ENCODE data around the gene CAAP1. TPM values are rescaled to one million over a fixed set of nuclear protein-coding genes. Genes with fewer than 3 reads are reported as not detected.
"Not testable (repeated sequence)": the region's sequence is repeated elsewhere in the genome, so short reads cannot be mapped to it uniquely, and the experiment has no call there.

Gene CAAP1
- total RNA-seq, 1 donor from 2014 or later = 16.7 TPM

DNA sequence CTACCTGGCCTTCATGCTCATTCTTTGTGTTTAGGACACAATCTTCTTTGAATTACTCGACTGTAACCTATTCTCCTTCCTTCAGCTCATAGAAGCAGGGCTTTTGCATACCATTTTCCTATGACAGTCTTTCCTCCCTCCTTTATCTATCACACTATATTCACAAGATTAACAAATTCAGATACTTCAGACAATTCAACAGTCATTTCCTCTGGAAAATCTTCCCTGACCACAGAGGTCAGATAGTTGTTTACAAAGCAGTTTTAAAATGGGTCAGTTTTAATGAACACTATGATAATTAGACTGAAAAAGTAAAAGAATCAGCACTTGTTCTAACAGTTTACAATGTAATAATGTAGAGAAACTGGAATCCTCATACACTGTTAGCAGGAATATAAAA, 4.3 kb downstream of the CAAP1 start:
- Histone ChIP-seq H3K27me3 (ENCODE audit: insufficient read depth, low read length) (no peaks in the 10 kb centered on the region), H3K27ac (ENCODE audit: low read depth, low read length) (no peak overlapping the region), H3K4me3 (ENCODE audit: insufficient read depth, low read depth, low read length) (no peak overlapping the region), H3K4me2 (ENCODE audit: low read length) (peak overlapping the region; percentile 5), H3K9ac (ENCODE audit: low read length) (no peak overlapping the region), H3K9me3 (ENCODE audit: insufficient read depth, low read depth, low read length) (no peaks in the 10 kb centered on the region), H4K20me1 (ENCODE audit: insufficient read depth, low read length) (peaks cover 11% of the 10 kb centered on the region), H3K79me2 (ENCODE audit: insufficient read depth, low read length) (peaks cover 57% of the 10 kb centered on the region), H3K4me1 (ENCODE audit: insufficient read depth, low read length) (peaks cover 6% of the 10 kb centered on the region), H2AFZ (ENCODE audit: low read depth, low read length) (no peak overlapping the region), H3K36me3 (ENCODE audit: insufficient read depth, low read length) (peaks cover 4% of the 10 kb centered on the region)
- TF ChIP-seq EZH2 (IDR thresholded peaks at IDR 0.05; ENCODE audit: insufficient read depth, low read length) = no peak
- TF ChIP-seq, protein P1, sequence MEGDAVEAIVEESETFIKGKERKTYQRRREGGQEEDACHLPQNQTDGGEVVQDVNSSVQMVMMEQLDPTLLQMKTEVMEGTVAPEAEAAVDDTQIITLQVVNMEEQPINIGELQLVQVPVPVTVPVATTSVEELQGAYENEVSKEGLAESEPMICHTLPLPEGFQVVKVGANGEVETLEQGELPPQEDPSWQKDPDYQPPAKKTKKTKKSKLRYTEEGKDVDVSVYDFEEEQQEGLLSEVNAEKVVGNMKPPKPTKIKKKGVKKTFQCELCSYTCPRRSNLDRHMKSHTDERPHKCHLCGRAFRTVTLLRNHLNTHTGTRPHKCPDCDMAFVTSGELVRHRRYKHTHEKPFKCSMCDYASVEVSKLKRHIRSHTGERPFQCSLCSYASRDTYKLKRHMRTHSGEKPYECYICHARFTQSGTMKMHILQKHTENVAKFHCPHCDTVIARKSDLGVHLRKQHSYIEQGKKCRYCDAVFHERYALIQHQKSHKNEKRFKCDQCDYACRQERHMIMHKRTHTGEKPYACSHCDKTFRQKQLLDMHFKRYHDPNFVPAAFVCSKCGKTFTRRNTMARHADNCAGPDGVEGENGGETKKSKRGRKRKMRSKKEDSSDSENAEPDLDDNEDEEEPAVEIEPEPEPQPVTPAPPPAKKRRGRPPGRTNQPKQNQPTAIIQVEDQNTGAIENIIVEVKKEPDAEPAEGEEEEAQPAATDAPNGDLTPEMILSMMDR (IDR thresholded peaks at IDR 0.05; ENCODE audit: insufficient read depth, low read depth, low read length) = no peak
- FAIRE-seq = no peak
- DNase-seq (ENCODE audit: low read depth) = no peak
- peaks cover 9% of the 10 kb centered on the region for H3K4me1 Mint-ChIP-seq (ENCODE audit: low read depth, unreplicated experiment)
- no peak overlapping the region for H3K27ac Mint-ChIP-seq (ENCODE audit: unreplicated experiment)
- H3K4me3 Mint-ChIP-seq (ENCODE audit: unreplicated experiment) = no peak overlapping the region
- peaks cover under 1% of the 10 kb centered on the region for H3K36me3 Mint-ChIP-seq (ENCODE audit: low read depth, unreplicated experiment)
- no peaks in the 10 kb centered on the region for H3K27me3 Mint-ChIP-seq (ENCODE audit: low read depth, unreplicated experiment)
- peaks cover 2% of the 10 kb centered on the region for H3K9me3 Mint-ChIP-seq (ENCODE audit: unreplicated experiment)

DNA sequence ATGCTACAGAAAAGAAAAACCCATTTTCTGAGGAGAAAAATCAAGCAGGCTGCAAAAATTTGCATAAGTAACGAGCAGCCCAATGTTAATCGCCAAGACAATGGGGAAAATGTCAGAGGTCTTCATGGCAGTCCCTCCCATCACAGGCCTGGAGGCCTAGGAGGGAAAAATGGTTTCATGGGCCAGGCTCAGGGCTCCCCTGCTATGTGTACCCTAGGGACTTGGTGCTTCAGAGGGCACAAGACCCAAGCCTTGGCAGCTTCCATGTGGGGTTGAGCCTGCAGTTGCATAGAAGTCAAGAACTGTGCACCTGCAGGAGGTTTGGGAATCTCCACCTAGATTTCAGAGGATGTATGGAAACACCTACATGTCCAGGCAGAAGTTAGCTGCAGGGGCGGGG, 10.4 kb downstream of the CAAP1 start:
- Histone ChIP-seq H3K27me3 (ENCODE audit: insufficient read depth, low read length) (no peaks in the 10 kb centered on the region), H3K27ac (ENCODE audit: low read depth, low read length) (no peak overlapping the region), H3K4me1 (ENCODE audit: insufficient read depth, low read length) (no peaks in the 10 kb centered on the region), H3K79me2 (ENCODE audit: insufficient read depth, low read length) (peaks cover 11% of the 10 kb centered on the region), H3K4me2 (ENCODE audit: low read length) (no peak overlapping the region), H2AFZ (ENCODE audit: low read depth, low read length) (no peak overlapping the region), H3K9me3 (ENCODE audit: insufficient read depth, low read depth, low read length) (peaks cover 3% of the 10 kb centered on the region), H3K4me3 (ENCODE audit: insufficient read depth, low read depth, low read length) (no peak overlapping the region), H4K20me1 (ENCODE audit: insufficient read depth, low read length) (no peaks in the 10 kb centered on the region), H3K9ac (ENCODE audit: low read length) (no peak overlapping the region), H3K36me3 (ENCODE audit: insufficient read depth, low read length) (peaks cover 10% of the 10 kb centered on the region)
- H3K27me3 Mint-ChIP-seq (ENCODE audit: low read depth, unreplicated experiment) = no peaks in the 10 kb centered on the region
- peaks cover 28% of the 10 kb centered on the region for H3K36me3 Mint-ChIP-seq (ENCODE audit: low read depth, unreplicated experiment)
- no peaks in the 10 kb centered on the region for H3K4me1 Mint-ChIP-seq (ENCODE audit: low read depth, unreplicated experiment)
- H3K9me3 Mint-ChIP-seq (ENCODE audit: unreplicated experiment) = peaks cover 8% of the 10 kb centered on the region
- no peak for DNase-seq (ENCODE audit: low read depth)
- H3K4me3 Mint-ChIP-seq (ENCODE audit: unreplicated experiment) = no peak overlapping the region
- FAIRE-seq = no peak
- TF ChIP-seq, protein P1 (IDR thresholded peaks at IDR 0.05; ENCODE audit: insufficient read depth, low read depth, low read length) = no peak
- TF ChIP-seq EZH2 (IDR thresholded peaks at IDR 0.05; ENCODE audit: insufficient read depth, low read length) = no peak
- H3K27ac Mint-ChIP-seq (ENCODE audit: unreplicated experiment) = no peak overlapping the region

DNA sequence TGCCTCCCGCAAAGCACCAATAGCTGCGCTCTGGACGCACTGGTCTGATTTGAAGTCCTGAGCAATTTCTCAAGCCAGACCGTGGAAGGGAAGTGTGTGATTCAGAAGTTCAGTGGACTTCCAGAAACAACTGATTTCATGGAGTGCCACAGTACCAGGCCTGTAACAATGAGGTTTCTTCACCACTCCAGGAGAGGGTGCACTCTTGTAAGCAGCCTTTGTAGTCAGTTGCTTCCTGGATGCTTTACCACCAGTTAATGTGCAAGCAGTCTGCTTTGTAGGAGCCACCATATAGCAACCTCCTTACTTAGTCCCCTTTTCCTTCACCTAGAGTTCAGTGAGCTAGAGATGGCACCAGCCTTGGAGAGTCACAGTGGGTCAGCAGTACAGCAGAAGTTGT, 12.3 kb downstream of the CAAP1 start:
- Histone ChIP-seq H3K4me1 (ENCODE audit: insufficient read depth, low read length) (no peaks in the 10 kb centered on the region), H3K27ac (ENCODE audit: low read depth, low read length) (no peak overlapping the region), H3K4me3 (ENCODE audit: insufficient read depth, low read depth, low read length) (no peak overlapping the region), H3K9me3 (ENCODE audit: insufficient read depth, low read depth, low read length) (peaks cover 3% of the 10 kb centered on the region), H3K9ac (ENCODE audit: low read length) (no peak overlapping the region), H3K36me3 (ENCODE audit: insufficient read depth, low read length) (peaks cover 10% of the 10 kb centered on the region), H3K4me2 (ENCODE audit: low read length) (no peak overlapping the region), H2AFZ (ENCODE audit: low read depth, low read length) (no peak overlapping the region), H3K27me3 (ENCODE audit: insufficient read depth, low read length) (no peaks in the 10 kb centered on the region), H4K20me1 (ENCODE audit: insufficient read depth, low read length) (no peaks in the 10 kb centered on the region), H3K79me2 (ENCODE audit: insufficient read depth, low read length) (no peaks in the 10 kb centered on the region)
- no peak for FAIRE-seq
- H3K4me3 Mint-ChIP-seq (ENCODE audit: unreplicated experiment) = no peak overlapping the region
- TF ChIP-seq, protein P1 (IDR thresholded peaks at IDR 0.05; ENCODE audit: insufficient read depth, low read depth, low read length) = no peak
- TF ChIP-seq EZH2 (IDR thresholded peaks at IDR 0.05; ENCODE audit: insufficient read depth, low read length) = no peak
- H3K9me3 Mint-ChIP-seq (ENCODE audit: unreplicated experiment) = peaks cover 8% of the 10 kb centered on the region
- no peak for DNase-seq (ENCODE audit: low read depth)
- H3K36me3 Mint-ChIP-seq (ENCODE audit: low read depth, unreplicated experiment) = peaks cover 28% of the 10 kb centered on the region
- H3K27ac Mint-ChIP-seq (ENCODE audit: unreplicated experiment) = no peak overlapping the region
- H3K27me3 Mint-ChIP-seq (ENCODE audit: low read depth, unreplicated experiment) = no peaks in the 10 kb centered on the region
- no peaks in the 10 kb centered on the region for H3K4me1 Mint-ChIP-seq (ENCODE audit: low read depth, unreplicated experiment)

DNA sequence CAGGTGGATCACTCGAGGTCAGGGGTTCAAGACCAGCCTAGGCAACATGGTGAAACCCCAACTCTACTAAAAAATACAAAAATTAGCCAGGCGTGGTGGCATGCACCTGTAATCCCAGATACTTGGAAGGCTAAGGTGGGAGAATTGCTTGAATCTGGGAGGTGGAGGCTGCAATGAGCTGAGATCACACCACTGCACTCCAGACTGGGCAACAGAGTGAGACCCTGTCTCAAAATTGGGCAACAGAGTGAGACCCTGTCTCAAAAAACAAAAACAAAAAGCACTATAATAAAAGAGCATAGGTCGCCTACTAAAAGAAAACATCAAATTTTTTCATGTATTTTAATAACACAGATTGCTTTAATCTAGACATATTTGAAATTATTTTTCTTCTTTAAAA, 17.4 kb downstream of the CAAP1 start:
- not testable (repeated sequence) for H3K9me3 ChIP-seq (ENCODE audit: insufficient read depth, low read depth, low read length); H3K27ac ChIP-seq (ENCODE audit: low read depth, low read length); H3K36me3 Mint-ChIP-seq (ENCODE audit: low read depth, unreplicated experiment); H3K4me2 ChIP-seq (ENCODE audit: low read length); H3K4me3 Mint-ChIP-seq (ENCODE audit: unreplicated experiment); FAIRE-seq; H3K27ac Mint-ChIP-seq (ENCODE audit: unreplicated experiment); H3K27me3 Mint-ChIP-seq (ENCODE audit: low read depth, unreplicated experiment); H3K36me3 ChIP-seq (ENCODE audit: insufficient read depth, low read length); H3K4me3 ChIP-seq (ENCODE audit: insufficient read depth, low read depth, low read length); H3K79me2 ChIP-seq (ENCODE audit: insufficient read depth, low read length); H3K9me3 Mint-ChIP-seq (ENCODE audit: unreplicated experiment); H3K27me3 ChIP-seq (ENCODE audit: insufficient read depth, low read length); H4K20me1 ChIP-seq (ENCODE audit: insufficient read depth, low read length); H2AFZ ChIP-seq (ENCODE audit: low read depth, low read length); H3K4me1 Mint-ChIP-seq (ENCODE audit: low read depth, unreplicated experiment); H3K9ac ChIP-seq (ENCODE audit: low read length); DNase-seq (ENCODE audit: low read depth); H3K4me1 ChIP-seq (ENCODE audit: insufficient read depth, low read length)
